GM12878 (cell line): Measurements from ENCODE around the gene RETREG2. TPM values are rescaled to one million over a fixed set of nuclear protein-coding genes. Genes with fewer than 3 reads are reported as not detected.

Experiments used
- PML ChIP-seq: IDR thresholded peaks from 2 replicates; pipeline ENCODE4 v1.6.1; 2012; ENCODE audit warnings: low read length, inconsistent platforms
- RFX5 ChIP-seq: IDR thresholded peaks from 2 replicates; pipeline ENCODE4 v1.6.1; 2011; ENCODE audit warnings: low read depth, low read length, improper control_type of control experiment
- SIX5 ChIP-seq: IDR thresholded peaks from 2 replicates; pipeline ENCODE4 v1.6.1; 2011; ENCODE audit warnings: mild to moderate bottlenecking, low read depth, low read length, moderate library complexity; ENCODE audit not compliant: severe bottlenecking
- ZZZ3 ChIP-seq: IDR thresholded peaks from 2 replicates; pipeline ENCODE4 v1.6.1; 2011; ENCODE audit warnings: low read depth; ENCODE audit not compliant: control insufficient read depth, insufficient read length
- polyA plus RNA-seq, 11 experiments: library from polyadenylated mRNA; depleted of rRNA in 4 of 11; unstranded in 6 of 11; stranded (reverse) in 5 of 11; fragments of >200 nt; fragmentation: Nextera tagmentation in 4 of 11; fragmentation: Illumina TruSeq in 1 of 11; extraction: Ambion mirVana in 4 of 11; extraction: Trizol in 1 of 11; gene quantifications; 1 replicate in 1 of 11; 2 replicates in 10 of 11; pipeline versions ENCODE4 v1.2.1 to v1.2.3, GENCODE V29; 2011 to 2016; ENCODE audit warnings: inconsistent platforms in 2 of 11, missing spikeins in 2 of 11, low read depth in 1 of 11
- total RNA-seq, 4 experiments: library from RNA; depleted of rRNA in 3 of 4; stranded (reverse); fragments of >200 nt in 3 of 4; fragmentation: Illumina TruSeq in 1 of 4; extraction: Trizol in 1 of 4; gene quantifications; 2 replicates each; pipeline versions ENCODE4 v1.2.1 to v1.2.3, GENCODE V29; 2013 to 2021
- TF ChIP-seq, protein P1 (sequence below): fragments of 450-650 bp; IDR thresholded peaks from 2 replicates; pipeline ENCODE4 v1.6.1; 2016; ENCODE audit warnings: mild to moderate bottlenecking, moderate library complexity, borderline replicate concordance
- TF ChIP-seq, protein P2 (sequence below): fragments of 450-650 bp; IDR thresholded peaks from 2 replicates; pipeline ENCODE4 v1.6.1; 2016; ENCODE audit warnings: mild to moderate bottlenecking
- TF ChIP-seq, protein P3 (sequence below): IDR thresholded peaks from 2 replicates; pipeline ENCODE4 v1.6.1; 2011; ENCODE audit warnings: borderline replicate concordance, low read depth, mild to moderate bottlenecking, moderate library complexity, low read length; ENCODE audit not compliant: insufficient read depth, poor library complexity, severe bottlenecking
- TF ChIP-seq, protein P4 (sequence below): IDR thresholded peaks from 2 replicates; pipeline ENCODE4 v1.6.1; 2011; ENCODE audit warnings: borderline replicate concordance, low read depth, mild to moderate bottlenecking, moderate library complexity, mixed read lengths, low read length; ENCODE audit not compliant: insufficient read depth; ENCODE audit errors: extremely low read length

Gene RETREG2
- total and polyA plus RNA-seq, 10 of the 15 experiments (the other 5 are each of a cell fraction or from before 2014, with no cell fraction given) = 10.1 to 72.0 (median 28.3) TPM

DNA sequence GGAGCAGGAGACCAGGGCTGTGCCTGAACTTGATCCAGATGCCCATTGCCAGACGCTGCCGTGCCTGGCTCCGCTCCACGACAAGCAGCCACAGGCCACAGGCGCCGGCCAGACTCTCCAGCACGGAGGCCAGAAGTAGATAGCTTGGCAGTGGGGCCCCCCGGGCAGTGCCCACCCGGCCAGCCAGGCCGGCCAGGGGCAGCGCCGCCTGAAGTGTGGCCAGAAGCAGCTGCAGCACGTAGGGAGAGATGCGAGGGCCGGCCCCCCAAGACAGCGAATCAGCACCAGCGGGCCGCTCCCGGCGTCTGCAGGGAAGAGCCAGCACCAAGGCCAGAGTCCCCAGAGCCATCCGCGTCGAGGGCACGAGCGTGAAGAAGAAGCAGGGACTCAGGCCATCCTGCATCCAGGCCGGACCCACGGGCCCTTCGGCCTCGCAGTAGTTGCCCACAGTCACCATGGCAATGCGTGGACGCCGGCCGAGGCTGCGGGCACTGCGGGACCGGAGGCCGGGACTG, 40.2 kb downstream of the RETREG2 start (continued):
- TF ChIP-seq, protein P1, sequence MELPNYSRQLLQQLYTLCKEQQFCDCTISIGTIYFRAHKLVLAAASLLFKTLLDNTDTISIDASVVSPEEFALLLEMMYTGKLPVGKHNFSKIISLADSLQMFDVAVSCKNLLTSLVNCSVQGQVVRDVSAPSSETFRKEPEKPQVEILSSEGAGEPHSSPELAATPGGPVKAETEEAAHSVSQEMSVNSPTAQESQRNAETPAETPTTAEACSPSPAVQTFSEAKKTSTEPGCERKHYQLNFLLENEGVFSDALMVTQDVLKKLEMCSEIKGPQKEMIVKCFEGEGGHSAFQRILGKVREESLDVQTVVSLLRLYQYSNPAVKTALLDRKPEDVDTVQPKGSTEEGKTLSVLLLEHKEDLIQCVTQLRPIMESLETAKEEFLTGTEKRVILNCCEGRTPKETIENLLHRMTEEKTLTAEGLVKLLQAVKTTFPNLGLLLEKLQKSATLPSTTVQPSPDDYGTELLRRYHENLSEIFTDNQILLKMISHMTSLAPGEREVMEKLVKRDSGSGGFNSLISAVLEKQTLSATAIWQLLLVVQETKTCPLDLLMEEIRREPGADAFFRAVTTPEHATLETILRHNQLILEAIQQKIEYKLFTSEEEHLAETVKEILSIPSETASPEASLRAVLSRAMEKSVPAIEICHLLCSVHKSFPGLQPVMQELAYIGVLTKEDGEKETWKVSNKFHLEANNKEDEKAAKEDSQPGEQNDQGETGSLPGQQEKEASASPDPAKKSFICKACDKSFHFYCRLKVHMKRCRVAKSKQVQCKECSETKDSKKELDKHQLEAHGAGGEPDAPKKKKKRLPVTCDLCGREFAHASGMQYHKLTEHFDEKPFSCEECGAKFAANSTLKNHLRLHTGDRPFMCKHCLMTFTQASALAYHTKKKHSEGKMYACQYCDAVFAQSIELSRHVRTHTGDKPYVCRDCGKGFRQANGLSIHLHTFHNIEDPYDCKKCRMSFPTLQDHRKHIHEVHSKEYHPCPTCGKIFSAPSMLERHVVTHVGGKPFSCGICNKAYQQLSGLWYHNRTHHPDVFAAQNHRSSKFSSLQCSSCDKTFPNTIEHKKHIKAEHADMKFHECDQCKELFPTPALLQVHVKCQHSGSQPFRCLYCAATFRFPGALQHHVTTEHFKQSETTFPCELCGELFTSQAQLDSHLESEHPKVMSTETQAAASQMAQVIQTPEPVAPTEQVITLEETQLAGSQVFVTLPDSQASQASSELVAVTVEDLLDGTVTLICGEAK = peak; percentile 27; the same call in 1 of the 2 replicates
- no peak for TF ChIP-seq RFX5
- no peak for TF ChIP-seq ZZZ3
- TF ChIP-seq, protein P2, sequence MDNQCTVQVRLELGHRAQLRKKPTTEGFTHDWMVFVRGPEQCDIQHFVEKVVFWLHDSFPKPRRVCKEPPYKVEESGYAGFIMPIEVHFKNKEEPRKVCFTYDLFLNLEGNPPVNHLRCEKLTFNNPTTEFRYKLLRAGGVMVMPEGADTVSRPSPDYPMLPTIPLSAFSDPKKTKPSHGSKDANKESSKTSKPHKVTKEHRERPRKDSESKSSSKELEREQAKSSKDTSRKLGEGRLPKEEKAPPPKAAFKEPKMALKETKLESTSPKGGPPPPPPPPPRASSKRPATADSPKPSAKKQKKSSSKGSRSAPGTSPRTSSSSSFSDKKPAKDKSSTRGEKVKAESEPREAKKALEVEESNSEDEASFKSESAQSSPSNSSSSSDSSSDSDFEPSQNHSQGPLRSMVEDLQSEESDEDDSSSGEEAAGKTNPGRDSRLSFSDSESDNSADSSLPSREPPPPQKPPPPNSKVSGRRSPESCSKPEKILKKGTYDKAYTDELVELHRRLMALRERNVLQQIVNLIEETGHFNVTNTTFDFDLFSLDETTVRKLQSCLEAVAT = no peak
- peak; percentile 3; the same call in 1 of the 2 replicates for TF ChIP-seq PML
- TF ChIP-seq, protein P3, sequence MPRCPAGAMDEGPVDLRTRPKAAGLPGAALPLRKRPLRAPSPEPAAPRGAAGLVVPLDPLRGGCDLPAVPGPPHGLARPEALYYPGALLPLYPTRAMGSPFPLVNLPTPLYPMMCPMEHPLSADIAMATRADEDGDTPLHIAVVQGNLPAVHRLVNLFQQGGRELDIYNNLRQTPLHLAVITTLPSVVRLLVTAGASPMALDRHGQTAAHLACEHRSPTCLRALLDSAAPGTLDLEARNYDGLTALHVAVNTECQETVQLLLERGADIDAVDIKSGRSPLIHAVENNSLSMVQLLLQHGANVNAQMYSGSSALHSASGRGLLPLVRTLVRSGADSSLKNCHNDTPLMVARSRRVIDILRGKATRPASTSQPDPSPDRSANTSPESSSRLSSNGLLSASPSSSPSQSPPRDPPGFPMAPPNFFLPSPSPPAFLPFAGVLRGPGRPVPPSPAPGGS = no peak
- TF ChIP-seq, protein P4, sequence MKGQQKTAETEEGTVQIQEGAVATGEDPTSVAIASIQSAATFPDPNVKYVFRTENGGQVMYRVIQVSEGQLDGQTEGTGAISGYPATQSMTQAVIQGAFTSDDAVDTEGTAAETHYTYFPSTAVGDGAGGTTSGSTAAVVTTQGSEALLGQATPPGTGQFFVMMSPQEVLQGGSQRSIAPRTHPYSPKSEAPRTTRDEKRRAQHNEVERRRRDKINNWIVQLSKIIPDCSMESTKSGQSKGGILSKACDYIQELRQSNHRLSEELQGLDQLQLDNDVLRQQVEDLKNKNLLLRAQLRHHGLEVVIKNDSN = no peak
- no peak for TF ChIP-seq SIX5
